EL (cell line): ENCODE data around the gene HERC6.
A peak's percentile ranks its signal among the peaks of the same experiment; 100 is the strongest.
"Not testable (repeated sequence)": the region's sequence is repeated elsewhere in the genome, so short reads cannot be mapped to it uniquely, and the experiment has no call there.

Experiments used
- DNase-seq: peaks from one replicate; pipeline ENCODE4 v3.0.0-alpha.2; 2016

Gene HERC6

DNA sequence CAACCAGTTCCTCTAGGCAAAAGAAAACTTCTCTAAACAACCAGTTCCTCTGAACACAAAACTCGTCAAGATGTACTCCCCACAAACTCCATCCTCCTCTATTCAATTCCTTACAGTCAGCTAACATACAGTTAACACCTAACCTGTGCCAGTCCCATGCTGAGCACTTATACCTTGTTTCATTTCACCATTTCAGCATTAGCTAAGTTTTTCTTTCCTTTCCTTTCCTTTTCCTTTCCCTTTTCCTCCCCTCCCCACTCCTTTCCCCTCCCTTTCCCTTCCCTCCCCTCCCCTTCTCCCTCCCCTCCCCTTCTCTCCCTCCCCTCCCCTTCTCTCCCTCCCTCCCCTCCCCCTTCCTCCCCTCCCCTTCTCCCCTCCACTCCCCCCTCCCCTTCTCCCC is 13.1 kb downstream of the HERC6 start:
- no peak for DNase-seq

GRCh38 chr4:88396681-88397080 is 18.0 kb downstream of the HERC6 start:
- DNase-seq, result no peak

DNA sequence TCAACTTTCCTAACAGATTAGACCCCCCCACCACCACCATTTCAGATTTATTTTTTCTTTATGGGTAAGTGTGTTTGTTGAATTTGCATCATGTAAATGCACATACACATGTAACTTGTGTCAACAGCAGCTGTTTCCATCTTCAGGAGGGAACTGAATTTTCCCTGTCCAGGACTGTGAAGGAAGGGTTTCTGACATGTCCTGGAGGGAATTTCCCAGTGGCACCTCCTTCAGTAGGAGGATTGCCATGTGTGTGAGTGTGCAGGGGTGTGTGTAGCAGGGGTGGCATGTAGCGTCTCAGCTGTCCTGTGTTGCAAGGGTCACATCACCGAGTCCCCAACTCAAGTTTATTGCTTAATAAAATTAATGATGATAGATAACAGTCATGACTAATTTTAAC is 19.7 kb downstream of the HERC6 start:
- DNase-seq, result no peak

GRCh38 chr4:88409206-88409605 is 30.6 kb downstream of the HERC6 start:
- DNase-seq, result no peak

DNA sequence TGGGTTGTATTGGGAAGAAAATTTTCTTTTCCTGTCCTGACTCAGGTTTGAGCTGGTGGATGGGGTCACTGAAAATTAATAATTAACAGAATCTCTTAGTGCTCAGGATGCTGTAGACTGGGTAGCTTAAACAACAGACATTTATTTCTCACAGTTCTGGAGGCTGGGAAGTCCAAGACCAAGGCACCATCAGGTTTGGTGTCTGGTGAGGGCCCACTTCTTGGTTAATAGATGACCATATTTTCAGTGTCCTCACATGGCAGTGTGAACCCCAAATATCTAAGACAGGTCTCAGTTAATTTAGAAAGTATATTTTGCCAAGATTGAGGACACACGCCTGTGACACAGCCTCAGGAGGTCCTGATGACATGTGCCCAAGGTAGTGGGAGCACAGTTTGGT is 31.1 kb downstream of the HERC6 start:
- no peak for DNase-seq

GRCh38 chr4:88411491-88412096 is 32.9 kb downstream of the HERC6 start:
- DNase-seq, result no peak

- DNase-seq, result no peak
Measured at GRCh38 chr4:88413801-88414200, 35.1 kb downstream of the HERC6 start.

GRCh38 chr4:88414755-88415154 is 36.1 kb downstream of the HERC6 start:
- DNase-seq, result no peak

DNA sequence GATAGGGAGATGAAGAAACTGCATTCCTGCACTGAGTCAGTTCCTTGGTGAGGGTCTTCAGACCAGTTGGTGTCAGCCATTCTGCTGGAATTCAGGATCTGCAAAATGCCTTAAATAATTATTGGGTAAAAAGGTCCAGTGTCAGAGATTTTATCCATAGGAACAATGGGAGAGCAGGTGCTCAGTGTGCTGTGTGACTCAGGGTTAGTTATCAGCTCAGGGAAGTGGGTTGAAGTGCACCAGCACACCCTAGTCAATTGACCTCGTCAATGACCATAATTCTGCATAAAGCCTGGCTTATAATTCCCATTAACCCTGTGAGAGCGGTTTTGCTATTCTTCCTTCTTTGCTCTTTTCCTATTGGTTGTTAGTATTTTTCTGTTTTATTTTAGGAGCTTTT is 37.3 kb downstream of the HERC6 start:
- no peak for DNase-seq

- no peak for DNase-seq
Measured at GRCh38 chr4:88418411-88418810, 39.8 kb downstream of the HERC6 start.

DNA sequence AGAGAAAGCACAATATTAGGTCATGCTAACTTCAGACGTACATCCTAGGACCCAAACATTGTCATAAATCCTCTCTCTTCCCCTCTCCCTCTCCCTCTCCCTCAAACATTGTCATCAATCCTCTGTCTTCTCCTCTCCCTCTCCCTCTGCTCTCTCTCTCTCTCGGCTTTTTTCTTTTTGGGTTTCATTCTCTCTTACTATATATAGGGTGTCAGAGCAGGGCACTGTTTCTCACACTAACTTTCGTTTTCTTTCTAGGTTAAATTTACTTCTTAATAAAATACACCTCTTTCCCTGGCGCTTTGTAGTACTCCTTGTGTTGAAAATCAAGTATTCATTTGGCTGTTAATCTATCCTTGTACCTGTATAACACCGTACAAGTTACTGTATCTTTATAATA is 41.2 kb downstream of the HERC6 start:
- no peak for DNase-seq

GRCh38 chr4:88420844-88421243 is 42.2 kb downstream of the HERC6 start:
- no peak for DNase-seq

DNA sequence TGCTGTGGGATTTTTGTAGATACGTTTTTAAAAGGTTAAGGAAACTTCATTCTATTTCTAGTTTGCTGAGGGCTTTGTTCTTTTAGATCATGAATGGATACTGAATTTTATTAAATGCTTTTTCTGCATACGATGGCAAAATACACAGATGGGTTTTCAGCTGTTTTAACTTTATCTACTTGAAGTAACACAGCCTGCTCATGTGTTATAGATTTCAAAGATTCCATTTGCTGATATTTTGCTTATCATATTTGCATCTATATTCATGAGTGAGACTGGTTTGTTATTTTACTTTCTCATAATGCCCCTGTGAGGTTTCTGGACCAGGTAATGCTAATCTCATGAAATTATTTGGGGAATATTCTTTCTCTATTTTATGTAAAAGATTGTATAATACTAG is 43.8 kb downstream of the HERC6 start:
- DNase-seq, result no peak

GRCh38 chr4:88429401-88429800 is 50.7 kb downstream of the HERC6 start:
- DNase-seq, result no peak

GRCh38 chr4:88435987-88436693 is 57.5 kb downstream of the HERC6 start:
- no peak for DNase-seq

DNA sequence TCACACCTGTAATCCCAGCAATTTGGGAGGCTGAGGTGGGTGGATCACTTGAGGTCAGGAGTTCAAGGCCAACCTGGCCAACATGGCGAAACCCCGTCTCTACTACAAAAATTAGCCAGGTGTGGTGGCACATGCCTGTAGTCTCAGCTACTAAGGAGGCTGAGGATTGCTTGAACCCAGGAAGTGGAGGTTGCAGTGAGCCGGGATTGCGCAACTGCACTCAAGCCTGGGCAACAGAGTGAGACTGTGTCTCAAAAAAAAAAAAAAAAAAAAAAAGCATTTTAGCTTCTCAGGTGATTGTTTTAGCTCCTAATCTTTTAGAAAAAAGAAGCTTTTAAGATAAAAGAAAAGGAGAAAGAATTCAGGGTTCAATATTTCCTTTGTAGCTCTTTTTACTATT is 59.2 kb downstream of the HERC6 start:
- not testable (repeated sequence) for DNase-seq

- DNase-seq, result peak; percentile 81
Measured at GRCh38 chr4:88439161-88439760, 60.6 kb downstream of the HERC6 start.

DNA sequence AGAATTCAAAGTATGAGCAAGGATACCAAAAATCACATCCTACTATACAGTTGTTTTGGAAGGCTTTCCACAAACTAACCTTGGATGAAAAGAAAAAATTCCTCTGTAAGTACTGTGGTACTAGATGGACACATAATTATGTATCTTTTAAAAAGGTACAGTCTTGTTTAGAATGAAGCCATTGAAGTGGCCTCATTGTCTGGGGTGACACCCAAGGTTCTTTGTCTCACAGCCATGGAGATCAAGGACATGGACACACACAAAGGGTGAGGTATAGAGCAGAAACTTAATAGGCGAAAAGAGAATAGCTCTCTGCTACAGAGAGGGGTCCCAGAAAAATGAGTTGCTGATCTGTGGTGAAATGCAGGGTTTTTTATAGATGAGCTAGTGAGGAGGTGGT is 61.5 kb downstream of the HERC6 start:
- DNase-seq, result no peak

DNA sequence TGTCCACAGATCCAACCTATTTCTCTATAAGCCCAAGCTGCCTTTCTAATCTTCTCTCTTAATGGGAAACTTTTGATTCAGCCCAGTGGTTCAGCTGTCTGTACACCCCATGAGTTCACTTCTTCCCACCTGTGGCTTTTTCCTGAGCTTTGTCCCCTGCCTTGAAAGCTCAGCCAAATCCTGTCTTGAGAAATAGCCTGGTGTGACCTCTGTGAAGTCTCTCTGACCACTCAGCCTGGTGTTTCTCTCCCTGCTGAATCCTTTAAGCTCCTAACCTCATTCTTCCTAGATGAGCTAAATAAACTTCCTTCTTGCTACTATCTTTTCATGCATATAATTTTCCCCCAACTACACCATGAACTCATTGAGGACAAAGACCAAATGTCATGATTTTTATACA is 63.0 kb downstream of the HERC6 start:
- DNase-seq, result no peak

DNA sequence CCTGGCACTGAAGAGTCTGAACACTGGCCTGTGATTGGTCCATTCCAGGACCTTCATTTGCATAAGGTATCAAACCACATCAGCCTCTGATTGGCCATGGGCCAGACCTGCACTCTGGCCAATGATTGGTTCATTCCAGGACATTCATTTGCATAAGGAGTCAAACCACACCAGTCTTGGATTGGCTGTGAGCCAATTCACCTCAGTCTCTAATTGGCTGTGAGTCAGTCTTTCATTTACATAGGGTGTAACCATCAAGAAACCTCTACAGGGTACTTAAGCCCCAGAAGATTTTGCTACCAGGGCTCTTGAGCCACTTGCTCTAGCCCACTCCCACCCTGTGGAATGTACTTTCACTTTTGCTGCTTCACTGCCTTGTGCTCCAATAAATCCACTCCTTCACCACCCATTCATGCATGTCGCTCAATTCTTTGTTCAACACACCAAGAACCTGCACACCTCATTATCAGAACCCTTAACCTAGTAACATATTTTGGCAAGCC is 64.1 kb downstream of the HERC6 start:
- DNase-seq, result no peak

DNA sequence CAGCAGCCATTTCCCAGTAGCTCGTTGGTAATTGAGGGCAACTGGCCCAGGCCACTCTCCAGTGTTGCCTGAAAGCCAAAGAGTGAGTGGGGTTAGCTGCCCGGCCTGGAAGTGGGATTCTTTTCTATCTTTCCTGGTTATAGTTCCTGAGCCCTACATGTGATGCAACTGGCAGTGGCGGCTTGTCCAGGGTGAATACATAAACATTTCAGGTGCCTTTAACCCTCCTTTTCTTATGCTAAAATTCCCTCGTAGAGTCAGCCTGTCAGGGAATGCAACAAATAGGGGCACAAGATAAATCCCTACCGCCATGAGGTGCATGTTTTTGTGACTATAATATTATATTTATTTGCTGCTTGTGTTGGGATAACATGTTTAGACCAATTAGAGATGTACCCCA is 64.8 kb downstream of the HERC6 start:
- DNase-seq, result no peak

- no peak for DNase-seq
Measured at GRCh38 chr4:88445252-88445651, 66.6 kb downstream of the HERC6 start.

DNA sequence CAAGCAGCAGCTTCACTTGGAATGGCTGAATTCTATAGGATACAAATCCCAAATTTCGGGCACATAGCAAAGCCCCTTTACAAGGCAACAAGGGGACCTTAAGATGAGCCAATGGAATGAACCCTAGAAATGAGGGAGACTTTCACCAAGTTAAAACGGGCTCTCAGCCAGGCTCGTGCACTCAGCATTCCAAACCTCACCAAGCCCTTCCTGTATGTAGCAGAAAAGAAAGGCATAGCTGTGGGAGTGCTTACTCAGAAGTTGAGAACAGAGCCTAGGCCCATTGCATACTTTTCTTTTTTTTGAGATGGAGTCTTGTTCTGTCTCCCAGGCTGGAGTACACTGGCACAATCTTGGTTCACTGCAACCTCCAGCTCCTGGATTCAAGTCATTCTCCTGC is 67.5 kb downstream of the HERC6 start:
- DNase-seq, result peak; percentile 51

DNA sequence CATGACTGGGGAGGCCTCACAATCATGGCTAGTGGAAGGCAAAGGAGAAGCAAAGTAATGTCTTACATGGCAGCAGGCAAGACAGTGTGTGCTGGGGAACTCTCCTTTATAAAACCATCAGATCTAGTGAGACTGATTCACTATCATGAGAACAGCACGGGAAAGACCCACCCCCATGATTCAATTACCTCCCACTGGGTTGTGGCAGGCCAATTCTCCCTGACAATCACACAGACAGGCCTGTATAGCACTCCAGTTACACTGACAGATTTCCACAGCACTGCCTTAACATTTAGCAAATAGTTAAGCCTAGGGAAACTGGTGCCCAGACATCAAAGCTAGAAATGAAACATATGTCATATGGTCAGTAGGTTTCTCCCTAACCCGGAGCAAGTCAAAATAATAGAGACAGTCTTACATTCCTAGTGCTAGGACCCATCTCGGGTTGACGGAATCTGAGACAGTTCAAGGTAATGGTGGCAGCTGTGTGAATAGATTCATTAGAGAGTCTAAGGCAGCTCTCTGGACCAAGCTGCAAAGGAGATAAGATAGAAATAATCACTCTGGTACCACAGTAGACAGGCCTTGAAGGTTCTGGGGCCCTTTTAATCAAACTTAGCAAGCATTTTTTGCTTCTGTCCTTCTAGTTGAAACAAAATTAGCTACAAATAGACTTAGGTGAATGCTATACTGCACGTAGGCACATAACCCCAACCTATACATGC is 68.9 kb downstream of the HERC6 start:
- DNase-seq, result no peak
